GM23338 (cell line): Measurements from ENCODE around the gene EFNA4.

ENCODE experiments used
- CREB1 ChIP-seq: fragments of 250-450 bp; sonication (Bioruptor Pico); IDR thresholded peaks from 2 replicates; pipeline ENCODE4 v1.5.0; 2020; ENCODE audit warnings: low read depth, mild to moderate bottlenecking, moderate library complexity
- CTCF ChIP-seq, 2 experiments: fragments of 200-600 bp in 1 of 2; sonication (generic) in 1 of 2; conservative IDR thresholded peaks; 2 replicates each; pipeline versions ENCODE4 v1.5.1 to v1.6.1; 2016 to 2017; ENCODE audit warnings: antibody characterized with exemption in 2 of 2, low read depth in 2 of 2, mild to moderate bottlenecking in 2 of 2, moderate library complexity in 1 of 2
- EZH2 ChIP-seq: fragments of 200-600 bp; sonication (generic); IDR thresholded peaks from one replicate; pipeline ENCODE4 v1.8.0; 2017; ENCODE audit warnings: antibody characterized with exemption, mild to moderate bottlenecking, low read depth; ENCODE audit not compliant: unreplicated experiment
- EZH2phosphoT487 ChIP-seq: fragments of 200-600 bp; sonication (generic); IDR thresholded peaks from one replicate; pipeline ENCODE4 v1.8.1; 2018; ENCODE audit warnings: antibody characterized with exemption; ENCODE audit not compliant: unreplicated experiment
- JUNB ChIP-seq: IDR thresholded peaks from one replicate; pipeline ENCODE4 v1.6.1; 2016; ENCODE audit warnings: antibody characterized with exemption; ENCODE audit not compliant: unreplicated experiment
- NANOG ChIP-seq: IDR thresholded peaks from 2 replicates; pipeline ENCODE4 v1.6.1; 2016; ENCODE audit warnings: antibody characterized with exemption, borderline replicate concordance
- POLR2AphosphoS5 ChIP-seq: IDR thresholded peaks from 2 replicates; pipeline ENCODE4 v1.6.1; 2016; ENCODE audit warnings: antibody characterized with exemption, low read depth
- REST ChIP-seq: IDR thresholded peaks from one replicate; pipeline ENCODE4 v1.6.1; 2018; ENCODE audit warnings: antibody characterized with exemption; ENCODE audit not compliant: unreplicated experiment
- STAT1 ChIP-seq: IDR thresholded peaks from one replicate; pipeline ENCODE4 v1.6.1; 2016; ENCODE audit warnings: antibody characterized with exemption; ENCODE audit not compliant: unreplicated experiment
- ZNF331 ChIP-seq: fragments of 250-450 bp; sonication (Bioruptor Pico); IDR thresholded peaks from 2 replicates; pipeline ENCODE4 v1.5.0; 2020; ENCODE audit warnings: low read depth, mild to moderate bottlenecking, moderate library complexity
- TF ChIP-seq, protein P1 (sequence below): IDR thresholded peaks from 2 replicates; pipeline ENCODE4 v1.6.1; 2016; ENCODE audit warnings: antibody characterized with exemption
- TF ChIP-seq, protein P2 (sequence below): fragments of 250-450 bp; sonication (Bioruptor Pico); IDR thresholded peaks from 2 replicates; pipeline ENCODE4 v1.5.0; 2020; ENCODE audit warnings: mild to moderate bottlenecking, moderate library complexity

- TF ChIP-seq CTCF (conservative IDR thresholded peaks at IDR 0.05; ENCODE audit: low read depth in 2 of 2) (no peak), EZH2 (peak; percentile 84), STAT1 (no peak), POLR2AphosphoS5 (no peak), REST (no peak), CREB1 (CRISPR knock-in tag) (no peak), EZH2phosphoT487 (no peak), JUNB (no peak), NANOG (no peak), ZNF331 (CRISPR knock-in tag) (no peak)
- TF ChIP-seq, protein P1, sequence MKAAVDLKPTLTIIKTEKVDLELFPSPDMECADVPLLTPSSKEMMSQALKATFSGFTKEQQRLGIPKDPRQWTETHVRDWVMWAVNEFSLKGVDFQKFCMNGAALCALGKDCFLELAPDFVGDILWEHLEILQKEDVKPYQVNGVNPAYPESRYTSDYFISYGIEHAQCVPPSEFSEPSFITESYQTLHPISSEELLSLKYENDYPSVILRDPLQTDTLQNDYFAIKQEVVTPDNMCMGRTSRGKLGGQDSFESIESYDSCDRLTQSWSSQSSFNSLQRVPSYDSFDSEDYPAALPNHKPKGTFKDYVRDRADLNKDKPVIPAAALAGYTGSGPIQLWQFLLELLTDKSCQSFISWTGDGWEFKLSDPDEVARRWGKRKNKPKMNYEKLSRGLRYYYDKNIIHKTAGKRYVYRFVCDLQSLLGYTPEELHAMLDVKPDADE = no peak
- TF ChIP-seq, protein P2, sequence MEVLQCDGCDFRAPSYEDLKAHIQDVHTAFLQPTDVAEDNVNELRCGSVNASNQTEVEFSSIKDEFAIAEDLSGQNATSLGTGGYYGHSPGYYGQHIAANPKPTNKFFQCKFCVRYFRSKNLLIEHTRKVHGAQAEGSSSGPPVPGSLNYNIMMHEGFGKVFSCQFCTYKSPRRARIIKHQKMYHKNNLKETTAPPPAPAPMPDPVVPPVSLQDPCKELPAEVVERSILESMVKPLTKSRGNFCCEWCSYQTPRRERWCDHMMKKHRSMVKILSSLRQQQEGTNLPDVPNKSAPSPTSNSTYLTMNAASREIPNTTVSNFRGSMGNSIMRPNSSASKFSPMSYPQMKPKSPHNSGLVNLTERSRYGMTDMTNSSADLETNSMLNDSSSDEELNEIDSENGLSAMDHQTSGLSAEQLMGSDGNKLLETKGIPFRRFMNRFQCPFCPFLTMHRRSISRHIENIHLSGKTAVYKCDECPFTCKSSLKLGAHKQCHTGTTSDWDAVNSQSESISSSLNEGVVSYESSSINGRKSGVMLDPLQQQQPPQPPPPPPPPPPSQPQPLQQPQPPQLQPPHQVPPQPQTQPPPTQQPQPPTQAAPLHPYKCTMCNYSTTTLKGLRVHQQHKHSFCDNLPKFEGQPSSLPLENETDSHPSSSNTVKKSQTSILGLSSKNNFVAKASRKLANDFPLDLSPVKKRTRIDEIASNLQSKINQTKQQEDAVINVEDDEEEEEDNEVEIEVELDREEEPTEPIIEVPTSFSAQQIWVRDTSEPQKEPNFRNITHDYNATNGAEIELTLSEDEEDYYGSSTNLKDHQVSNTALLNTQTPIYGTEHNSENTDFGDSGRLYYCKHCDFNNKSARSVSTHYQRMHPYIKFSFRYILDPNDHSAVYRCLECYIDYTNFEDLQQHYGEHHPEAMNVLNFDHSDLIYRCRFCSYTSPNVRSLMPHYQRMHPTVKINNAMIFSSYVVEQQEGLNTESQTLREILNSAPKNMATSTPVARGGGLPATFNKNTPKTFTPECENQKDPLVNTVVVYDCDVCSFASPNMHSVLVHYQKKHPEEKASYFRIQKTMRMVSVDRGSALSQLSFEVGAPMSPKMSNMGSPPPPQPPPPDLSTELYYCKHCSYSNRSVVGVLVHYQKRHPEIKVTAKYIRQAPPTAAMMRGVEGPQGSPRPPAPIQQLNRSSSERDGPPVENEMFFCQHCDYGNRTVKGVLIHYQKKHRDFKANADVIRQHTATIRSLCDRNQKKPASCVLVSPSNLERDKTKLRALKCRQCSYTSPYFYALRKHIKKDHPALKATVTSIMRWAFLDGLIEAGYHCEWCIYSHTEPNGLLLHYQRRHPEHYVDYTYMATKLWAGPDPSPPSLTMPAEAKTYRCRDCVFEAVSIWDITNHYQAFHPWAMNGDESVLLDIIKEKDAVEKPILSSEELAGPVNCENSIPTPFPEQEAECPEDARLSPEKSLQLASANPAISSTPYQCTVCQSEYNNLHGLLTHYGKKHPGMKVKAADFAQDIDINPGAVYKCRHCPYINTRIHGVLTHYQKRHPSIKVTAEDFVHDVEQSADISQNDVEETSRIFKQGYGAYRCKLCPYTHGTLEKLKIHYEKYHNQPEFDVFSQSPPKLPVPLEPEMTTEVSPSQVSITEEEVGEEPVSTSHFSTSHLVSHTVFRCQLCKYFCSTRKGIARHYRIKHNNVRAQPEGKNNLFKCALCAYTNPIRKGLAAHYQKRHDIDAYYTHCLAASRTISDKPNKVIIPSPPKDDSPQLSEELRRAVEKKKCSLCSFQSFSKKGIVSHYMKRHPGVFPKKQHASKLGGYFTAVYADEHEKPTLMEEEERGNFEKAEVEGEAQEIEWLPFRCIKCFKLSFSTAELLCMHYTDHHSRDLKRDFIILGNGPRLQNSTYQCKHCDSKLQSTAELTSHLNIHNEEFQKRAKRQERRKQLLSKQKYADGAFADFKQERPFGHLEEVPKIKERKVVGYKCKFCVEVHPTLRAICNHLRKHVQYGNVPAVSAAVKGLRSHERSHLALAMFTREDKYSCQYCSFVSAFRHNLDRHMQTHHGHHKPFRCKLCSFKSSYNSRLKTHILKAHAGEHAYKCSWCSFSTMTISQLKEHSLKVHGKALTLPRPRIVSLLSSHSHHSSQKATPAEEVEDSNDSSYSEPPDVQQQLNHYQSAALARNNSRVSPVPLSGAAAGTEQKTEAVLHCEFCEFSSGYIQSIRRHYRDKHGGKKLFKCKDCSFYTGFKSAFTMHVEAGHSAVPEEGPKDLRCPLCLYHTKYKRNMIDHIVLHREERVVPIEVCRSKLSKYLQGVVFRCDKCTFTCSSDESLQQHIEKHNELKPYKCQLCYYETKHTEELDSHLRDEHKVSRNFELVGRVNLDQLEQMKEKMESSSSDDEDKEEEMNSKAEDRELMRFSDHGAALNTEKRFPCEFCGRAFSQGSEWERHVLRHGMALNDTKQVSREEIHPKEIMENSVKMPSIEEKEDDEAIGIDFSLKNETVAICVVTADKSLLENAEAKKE = no peak
Observed at GRCh38 chr1:155079210-155079486, 15.6 kb downstream of the EFNA4 start.
